AG09309 (cell line): Measurements from ENCODE around the gene GTPBP4.

Experiments
- DNase-seq: peaks from one replicate; pipeline ENCODE4 v3.0.0-alpha.2; 2010; ENCODE audit warnings: low read depth
- H3K4me3 ChIP-seq: 2 replicates; pipeline ENCODE4 v1.5.1; 2011; ENCODE audit warnings: mild to moderate bottlenecking, low read depth, low read length, moderate library complexity; ENCODE audit not compliant: control insufficient read depth
- CTCF ChIP-seq: IDR thresholded peaks from 2 replicates; pipeline ENCODE4 v1.5.1; 2011; ENCODE audit warnings: mild to moderate bottlenecking, low read depth, low read length, inconsistent platforms; ENCODE audit not compliant: insufficient read depth, control insufficient read depth; ENCODE audit errors: missing control alignments

The GTPBP4 gene

GRCh38 chr10:1068380-1069361, 80.4 kb downstream of the GTPBP4 start:
- no peak for DNase-seq
- no peak overlapping the region for H3K4me3 ChIP-seq
- TF ChIP-seq CTCF: no peak
